GM19328 (cell line): ENCODE results near the gene NPLOC4.
"Not testable (repeated sequence)": the region's sequence is repeated elsewhere in the genome, so short reads cannot be mapped to it uniquely, and the experiment has no call there.

Experiments
- ATAC-seq: cut with Tn5 transposase; IDR thresholded peaks from one replicate; pipeline ENCODE4 v1.9.1; 2021; ENCODE audit warnings: mild to moderate bottlenecking, moderate library complexity; ENCODE audit not compliant: unreplicated experiment

NPLOC4 gene

GRCh38 chr17:81635973-81636504, 873 bp downstream of the NPLOC4 start:
- ATAC-seq, result no peak

- ATAC-seq, result no peak
These were observed 1.5 kb downstream of the NPLOC4 start for GRCh38 chr17:81635431-81635830.

GRCh38 chr17:81631482-81631881, 5.4 kb downstream of the NPLOC4 start:
- no peak for ATAC-seq

- ATAC-seq, result no peak
These were observed 6.6 kb downstream of the NPLOC4 start for GRCh38 chr17:81630274-81630673.

- no peak for ATAC-seq
These were observed 15.3 kb downstream of the NPLOC4 start for GRCh38 chr17:81621494-81622130.

- not testable (repeated sequence) for ATAC-seq
These were observed 18.6 kb downstream of the NPLOC4 start for GRCh38 chr17:81618307-81618706.

- ATAC-seq, result no peak
These were observed 20.0 kb downstream of the NPLOC4 start for GRCh38 chr17:81616877-81617276.

- no peak for ATAC-seq
These were observed 21.4 kb downstream of the NPLOC4 start for GRCh38 chr17:81615401-81615930.

GRCh38 chr17:81612172-81612970, 24.5 kb downstream of the NPLOC4 start:
- no peak for ATAC-seq

- ATAC-seq, result no peak
These were observed 27.2 kb downstream of the NPLOC4 start for GRCh38 chr17:81609541-81610311.

GRCh38 chr17:81608605-81609004, 28.3 kb downstream of the NPLOC4 start:
- no peak for ATAC-seq

GRCh38 chr17:81608082-81608481, 28.8 kb downstream of the NPLOC4 start:
- ATAC-seq, result no peak

GRCh38 chr17:81607431-81607830, 29.5 kb downstream of the NPLOC4 start:
- no peak for ATAC-seq

- no peak for ATAC-seq
These were observed 32.9 kb downstream of the NPLOC4 start for GRCh38 chr17:81603846-81604610.

GRCh38 chr17:81601525-81602120, 35.3 kb downstream of the NPLOC4 start:
- ATAC-seq, result no peak

GRCh38 chr17:81599719-81600486, 37.0 kb downstream of the NPLOC4 start:
- no peak for ATAC-seq

GRCh38 chr17:81593105-81593871, 43.6 kb downstream of the NPLOC4 start:
- no peak for ATAC-seq

- ATAC-seq, result no peak
These were observed 44.9 kb downstream of the NPLOC4 start for GRCh38 chr17:81591971-81592370.

GRCh38 chr17:81590121-81590520, 46.8 kb downstream of the NPLOC4 start:
- ATAC-seq, result no peak
